ENCODE data around the gene SPNS1.

The SPNS1 gene

GRCh38 chr16:28980929-28981328 is 6.4 kb downstream of the SPNS1 start:
- H3K27me3 ChIP-seq (ENCODE audit: control insufficient read depth, insufficient read depth, low read length), result no peaks in the 10 kb centered on the region

GRCh38 chr16:28981517-28981916 is 6.9 kb downstream of the SPNS1 start:
- Histone ChIP-seq H3K4me1 (ENCODE audit: control insufficient read depth, insufficient read depth, low read length) (no peaks in the 10 kb centered on the region), H3K27me3 (ENCODE audit: control insufficient read depth, insufficient read depth, low read length) (no peaks in the 10 kb centered on the region), H3K27ac (ENCODE audit: low read length) (no peak overlapping the region), H3K4me3 (ENCODE audit: low read length) (no peak overlapping the region), H3K9me3 (ENCODE audit: control insufficient read depth, insufficient read depth, low read length) (no peaks in the 10 kb centered on the region), H3K36me3 (ENCODE audit: control insufficient read depth, insufficient read depth, low read length) (peaks cover 3% of the 10 kb centered on the region; the same call in 1 of the 2 replicates)
- DNase-seq (ENCODE audit: low read depth, low spot score), result no peak
- no CpG with 5 or more reads among the region's 12 CpGs for WGBS (ENCODE audit: insufficient coverage, insufficient read length)

More at GRCh38 chr16:28980929-28981328, 6.4 kb downstream of the SPNS1 start:
- Histone ChIP-seq H3K4me1 (ENCODE audit: control insufficient read depth, insufficient read depth, low read length) (no peaks in the 10 kb centered on the region), H3K9me3 (ENCODE audit: control insufficient read depth, insufficient read depth, low read length) (no peaks in the 10 kb centered on the region), H3K36me3 (ENCODE audit: control insufficient read depth, insufficient read depth, low read length) (peaks cover 3% of the 10 kb centered on the region; the same call in 1 of the 2 replicates), H3K27ac (ENCODE audit: low read length) (no peak overlapping the region), H3K4me3 (ENCODE audit: low read length) (no peak overlapping the region)
- DNase-seq (ENCODE audit: low read depth, low spot score), result no peak
- WGBS (ENCODE audit: insufficient coverage, insufficient read length), result no CpG with 5 or more reads among the region's 7 CpGs

- no peaks in the 10 kb centered on the region for H3K27me3 ChIP-seq (ENCODE audit: control insufficient read depth, insufficient read depth, low read length)
- H3K4me3 ChIP-seq (ENCODE audit: low read length), result no peak overlapping the region
- no peak overlapping the region for H3K27ac ChIP-seq (ENCODE audit: low read length)
- DNase-seq (ENCODE audit: low read depth, low spot score), result no peak
- peaks cover 3% of the 10 kb centered on the region; the same call in 1 of the 2 replicates for H3K36me3 ChIP-seq (ENCODE audit: control insufficient read depth, insufficient read depth, low read length)
- H3K9me3 ChIP-seq (ENCODE audit: control insufficient read depth, insufficient read depth, low read length), result no peaks in the 10 kb centered on the region
- no peaks in the 10 kb centered on the region for H3K4me1 ChIP-seq (ENCODE audit: control insufficient read depth, insufficient read depth, low read length)
- no CpG with 5 or more reads among the region's 10 CpGs for WGBS (ENCODE audit: insufficient coverage, insufficient read length)
Measured at GRCh38 chr16:28982418-28982817, 7.8 kb downstream of the SPNS1 start.

- H3K36me3 ChIP-seq (ENCODE audit: control insufficient read depth, insufficient read depth, low read length), result peaks cover 3% of the 10 kb centered on the region; the same call in 1 of the 2 replicates
- no CpG with 5 or more reads among the region's 11 CpGs for WGBS (ENCODE audit: insufficient coverage, insufficient read length)
- H3K4me1 ChIP-seq (ENCODE audit: control insufficient read depth, insufficient read depth, low read length), result no peaks in the 10 kb centered on the region
Measured at GRCh38 chr16:28982949-28983348, 8.4 kb downstream of the SPNS1 start.

GRCh38 chr16:28983644-28984043 is 9.1 kb downstream of the SPNS1 start:
- Histone ChIP-seq H3K4me3 (ENCODE audit: low read length) (no peak overlapping the region), H3K27me3 (ENCODE audit: control insufficient read depth, insufficient read depth, low read length) (no peaks in the 10 kb centered on the region), H3K9me3 (ENCODE audit: control insufficient read depth, insufficient read depth, low read length) (no peaks in the 10 kb centered on the region), H3K27ac (ENCODE audit: low read length) (no peak overlapping the region), H3K36me3 (ENCODE audit: control insufficient read depth, insufficient read depth, low read length) (peaks cover 3% of the 10 kb centered on the region; the same call in 1 of the 2 replicates), H3K4me1 (ENCODE audit: control insufficient read depth, insufficient read depth, low read length) (no peaks in the 10 kb centered on the region)
- DNase-seq (ENCODE audit: low read depth, low spot score), result no peak
- WGBS (ENCODE audit: insufficient coverage, insufficient read length), result no CpG with 5 or more reads among the region's 18 CpGs

More at GRCh38 chr16:28982949-28983348, 8.4 kb downstream of the SPNS1 start:
- Histone ChIP-seq H3K9me3 (ENCODE audit: control insufficient read depth, insufficient read depth, low read length) (no peaks in the 10 kb centered on the region), H3K4me3 (ENCODE audit: low read length) (no peak overlapping the region), H3K27ac (ENCODE audit: low read length) (no peak overlapping the region), H3K27me3 (ENCODE audit: control insufficient read depth, insufficient read depth, low read length) (no peaks in the 10 kb centered on the region)
- no peak for DNase-seq (ENCODE audit: low read depth, low spot score)

- Histone ChIP-seq H3K27me3 (ENCODE audit: control insufficient read depth, insufficient read depth, low read length) (no peaks in the 10 kb centered on the region), H3K4me1 (ENCODE audit: control insufficient read depth, insufficient read depth, low read length) (no peaks in the 10 kb centered on the region), H3K27ac (ENCODE audit: low read length) (no peak overlapping the region), H3K36me3 (ENCODE audit: control insufficient read depth, insufficient read depth, low read length) (peaks cover 3% of the 10 kb centered on the region; the same call in 1 of the 2 replicates), H3K4me3 (ENCODE audit: low read length) (no peak overlapping the region), H3K9me3 (ENCODE audit: control insufficient read depth, insufficient read depth, low read length) (no peaks in the 10 kb centered on the region)
- no peak for DNase-seq (ENCODE audit: low read depth, low spot score)
- WGBS (ENCODE audit: insufficient coverage, insufficient read length), result no CpG with 5 or more reads among the region's 12 CpGs
Measured at GRCh38 chr16:28984091-28984490, 9.5 kb downstream of the SPNS1 start.

- WGBS (ENCODE audit: insufficient coverage, insufficient read length), result no CpG with 5 or more reads among the region's 24 CpGs
- Histone ChIP-seq H3K27me3 (ENCODE audit: control insufficient read depth, insufficient read depth, low read length) (no peaks in the 10 kb centered on the region), H3K36me3 (ENCODE audit: control insufficient read depth, insufficient read depth, low read length) (peaks cover 3% of the 10 kb centered on the region; the same call in 1 of the 2 replicates), H3K4me3 (ENCODE audit: low read length) (no peak within 1 kb of the TSS), H3K4me1 (ENCODE audit: control insufficient read depth, insufficient read depth, low read length) (no peaks in the 10 kb centered on the region), H3K27ac (ENCODE audit: low read length) (no peak within 1 kb of the TSS), H3K9me3 (ENCODE audit: control insufficient read depth, insufficient read depth, low read length) (no peaks in the 10 kb centered on the region)
- DNase-seq (ENCODE audit: low read depth, low spot score), result no peak
Measured at GRCh38 chr16:28984619-28985135, 10.1 kb downstream of the SPNS1 start, which contains the start of gene LAT. TSS of gene LAT (plus strand) at chr16:28985052. CDS start at chr16:28985418, 366 bp downstream.

GRCh38 chr16:28985211-28986041 is 10.8 kb downstream of the SPNS1 start:
- WGBS (ENCODE audit: insufficient coverage, insufficient read length), result no CpG with 5 or more reads among the region's 19 CpGs
- no peak overlapping the region for H3K4me3 ChIP-seq (ENCODE audit: low read length)

GRCh38 chr16:28986046-28986445 is 11.5 kb downstream of the SPNS1 start:
- WGBS (ENCODE audit: insufficient coverage, insufficient read length), result no CpG with 5 or more reads among the region's 9 CpGs
- Histone ChIP-seq H3K36me3 (ENCODE audit: control insufficient read depth, insufficient read depth, low read length) (peaks cover under 1% of the 10 kb centered on the region; the same call in 1 of the 2 replicates), H3K9me3 (ENCODE audit: control insufficient read depth, insufficient read depth, low read length) (no peaks in the 10 kb centered on the region), H3K4me3 (ENCODE audit: low read length) (no peak overlapping the region), H3K27me3 (ENCODE audit: control insufficient read depth, insufficient read depth, low read length) (no peaks in the 10 kb centered on the region), H3K27ac (ENCODE audit: low read length) (no peak overlapping the region), H3K4me1 (ENCODE audit: control insufficient read depth, insufficient read depth, low read length) (no peaks in the 10 kb centered on the region)
- DNase-seq (ENCODE audit: low read depth, low spot score), result no peak

More at GRCh38 chr16:28985211-28986041, 10.8 kb downstream of the SPNS1 start:
- Histone ChIP-seq H3K27me3 (ENCODE audit: control insufficient read depth, insufficient read depth, low read length) (no peaks in the 10 kb centered on the region), H3K4me1 (ENCODE audit: control insufficient read depth, insufficient read depth, low read length) (no peaks in the 10 kb centered on the region), H3K9me3 (ENCODE audit: control insufficient read depth, insufficient read depth, low read length) (no peaks in the 10 kb centered on the region), H3K27ac (ENCODE audit: low read length) (no peak overlapping the region), H3K36me3 (ENCODE audit: control insufficient read depth, insufficient read depth, low read length) (peaks cover 3% of the 10 kb centered on the region; the same call in 1 of the 2 replicates)
- no peak for DNase-seq (ENCODE audit: low read depth, low spot score)

GRCh38 chr16:28986492-28986891 is 11.9 kb downstream of the SPNS1 start:
- Histone ChIP-seq H3K9me3 (ENCODE audit: control insufficient read depth, insufficient read depth, low read length) (no peaks in the 10 kb centered on the region), H3K4me3 (ENCODE audit: low read length) (no peak overlapping the region), H3K27ac (ENCODE audit: low read length) (no peak overlapping the region), H3K4me1 (ENCODE audit: control insufficient read depth, insufficient read depth, low read length) (no peaks in the 10 kb centered on the region), H3K27me3 (ENCODE audit: control insufficient read depth, insufficient read depth, low read length) (no peaks in the 10 kb centered on the region), H3K36me3 (ENCODE audit: control insufficient read depth, insufficient read depth, low read length) (no peaks in the 10 kb centered on the region)
- no CpG with 5 or more reads among the region's 13 CpGs for WGBS (ENCODE audit: insufficient coverage, insufficient read length)
- DNase-seq (ENCODE audit: low read depth, low spot score), result no peak

Measured in iPS DF 6.9 (cell line).